HepG2 (cell line): ENCODE results near the gene UBE2O.

Source experiments
- ARHGAP35 ChIP-seq: sonication (generic); formaldehyde crosslinking; IDR thresholded peaks from 2 replicates; pipeline ENCODE4 v1.9.0; 2022; ENCODE audit warnings: mild to moderate bottlenecking, inconsistent platforms, moderate library complexity, missing genetic modification reagents, borderline replicate concordance
- ATF3 ChIP-seq: sonication (generic); formaldehyde crosslinking; IDR thresholded peaks from 2 replicates; pipeline ENCODE4 v1.4.0; 2020; ENCODE audit warnings: missing genetic modification reagents
- JUNB ChIP-seq: sonication (generic); formaldehyde crosslinking; IDR thresholded peaks from 2 replicates; pipeline ENCODE4 v1.8.0; 2022; ENCODE audit warnings: missing genetic modification reagents, mild to moderate bottlenecking, borderline replicate concordance
- RFX1 ChIP-seq: fragments of 450-650 bp; IDR thresholded peaks from 2 replicates; pipeline ENCODE4 v1.6.1; 2017
- ZBTB44 ChIP-seq: sonication (generic); formaldehyde crosslinking; IDR thresholded peaks from 2 replicates; pipeline ENCODE4 v1.4.0; 2020; ENCODE audit warnings: missing genetic modification reagents
- ZFP1 ChIP-seq: IDR thresholded peaks from 2 replicates; pipeline ENCODE4 v1.6.1; 2016
- ZNF407 ChIP-seq: sonication (generic); formaldehyde crosslinking; IDR thresholded peaks from one replicate; pipeline ENCODE4 v1.5.1; 2020; ENCODE audit warnings: mild to moderate bottlenecking, missing genetic modification reagents; ENCODE audit errors: not compliant biosample characterization
- ZNF510 ChIP-seq: sonication (generic); formaldehyde crosslinking; IDR thresholded peaks from 2 replicates; pipeline ENCODE4 v1.4.0; 2020; ENCODE audit warnings: low read depth, mild to moderate bottlenecking, missing genetic modification reagents
- TF ChIP-seq, protein P1 (sequence below): sonication (generic); formaldehyde crosslinking; IDR thresholded peaks from 2 replicates; pipeline ENCODE4 v1.8.0; 2022; ENCODE audit warnings: mild to moderate bottlenecking, missing genetic modification reagents, moderate library complexity

DNA sequence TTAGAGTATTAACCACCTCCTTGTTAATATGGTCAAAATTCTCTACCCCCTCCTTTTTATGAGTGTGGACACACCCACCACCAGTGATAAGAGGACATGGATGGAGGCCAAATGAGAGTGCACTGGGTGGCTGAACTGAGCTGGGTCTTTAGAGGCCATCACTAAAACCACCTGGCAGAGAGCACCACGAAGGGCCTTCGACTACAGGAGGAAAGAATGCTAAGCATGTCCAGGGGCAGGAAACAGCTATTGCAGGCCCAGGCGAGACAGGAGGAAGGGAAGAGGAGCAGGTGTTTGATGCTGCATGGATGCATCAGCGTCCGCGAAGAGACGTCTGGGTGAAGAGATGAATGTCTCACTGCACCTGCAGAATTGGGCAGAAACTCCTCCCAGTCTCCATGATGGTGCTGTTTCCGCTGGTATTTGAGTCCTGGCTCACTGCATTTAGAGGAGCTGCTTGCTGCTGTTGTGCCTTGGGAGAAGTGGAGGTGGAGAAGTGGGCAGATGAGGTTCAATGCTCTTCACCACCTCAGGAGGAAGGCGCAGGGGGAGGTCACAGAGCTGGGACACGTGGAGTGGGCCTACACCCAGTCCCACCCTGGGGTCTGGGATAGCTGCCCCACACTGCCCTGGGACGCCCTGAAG is 35.3 kb downstream of the UBE2O start:
- no peak for TF ChIP-seq JUNB (CRISPR knock-in tag)
- TF ChIP-seq ZFP1: no peak
- TF ChIP-seq, protein P1, sequence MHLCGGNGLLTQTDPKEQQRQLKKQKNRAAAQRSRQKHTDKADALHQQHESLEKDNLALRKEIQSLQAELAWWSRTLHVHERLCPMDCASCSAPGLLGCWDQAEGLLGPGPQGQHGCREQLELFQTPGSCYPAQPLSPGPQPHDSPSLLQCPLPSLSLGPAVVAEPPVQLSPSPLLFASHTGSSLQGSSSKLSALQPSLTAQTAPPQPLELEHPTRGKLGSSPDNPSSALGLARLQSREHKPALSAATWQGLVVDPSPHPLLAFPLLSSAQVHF (CRISPR knock-in tag): no peak
- no peak for TF ChIP-seq RFX1
- no peak for TF ChIP-seq ZNF510 (CRISPR knock-in tag)
- no peak for TF ChIP-seq ARHGAP35 (CRISPR knock-in tag)
- TF ChIP-seq ZNF407: no peak
- TF ChIP-seq ZBTB44 (CRISPR knock-in tag): no peak
- no peak for TF ChIP-seq ATF3 (CRISPR knock-in tag)
